ENCODE data around the gene OTOS.

OTOS gene

DNA sequence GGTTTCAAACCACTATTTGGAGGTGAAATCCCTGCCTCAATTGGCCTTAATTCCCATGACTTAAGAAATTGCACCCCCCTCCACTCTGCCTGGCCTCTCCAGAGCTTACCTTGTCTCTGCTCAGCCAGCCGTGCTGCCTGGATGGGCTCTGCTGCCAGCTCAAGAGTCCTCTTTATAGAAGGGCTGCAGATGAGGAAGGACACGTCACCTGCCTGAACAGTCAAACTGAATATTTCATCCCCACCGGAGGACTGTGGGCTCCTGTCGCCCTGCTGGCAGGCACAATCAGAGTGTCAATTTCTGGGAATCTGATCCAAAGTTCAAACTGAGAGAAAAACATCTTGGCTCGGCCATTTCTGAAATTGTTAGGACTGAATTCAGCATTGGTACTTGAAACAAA, at the start of gene OTOS:
Gene OTOS, minus strand, starts transcription at position 148 of the 400 bp plus-strand sequence. CDS start 332 bp downstream, outside the sequence.
- DNase-seq (ENCODE audit: extremely low spot score): no peak
- ChIA-PET CTCF (interaction anchor here (2.6 kb wide), 1 partner anchor 79 kb away, joined by 12 read pairs; no protein-coding TSS in a partner anchor), POLR2A (no interaction called here)
- TF ChIP-seq ZNF384 (IDR thresholded peaks at IDR 0.05): no peak
- no peak for TF ChIP-seq SUZ12 (IDR thresholded peaks at IDR 0.05)
- no peak for TF ChIP-seq NFRKB (IDR thresholded peaks at IDR 0.05)
- TF ChIP-seq FOXK2 (IDR thresholded peaks at IDR 0.05): no peak
- no peak for TF ChIP-seq L3MBTL2 (conservative IDR thresholded peaks at IDR 0.05)
- no peak for TF ChIP-seq ARNT (IDR thresholded peaks at IDR 0.05)
- TF ChIP-seq FOXM1 (IDR thresholded peaks at IDR 0.05; ENCODE audit: borderline replicate concordance): no peak
- TF ChIP-seq ELF4 (IDR thresholded peaks at IDR 0.05): no peak
- TF ChIP-seq, protein P1, sequence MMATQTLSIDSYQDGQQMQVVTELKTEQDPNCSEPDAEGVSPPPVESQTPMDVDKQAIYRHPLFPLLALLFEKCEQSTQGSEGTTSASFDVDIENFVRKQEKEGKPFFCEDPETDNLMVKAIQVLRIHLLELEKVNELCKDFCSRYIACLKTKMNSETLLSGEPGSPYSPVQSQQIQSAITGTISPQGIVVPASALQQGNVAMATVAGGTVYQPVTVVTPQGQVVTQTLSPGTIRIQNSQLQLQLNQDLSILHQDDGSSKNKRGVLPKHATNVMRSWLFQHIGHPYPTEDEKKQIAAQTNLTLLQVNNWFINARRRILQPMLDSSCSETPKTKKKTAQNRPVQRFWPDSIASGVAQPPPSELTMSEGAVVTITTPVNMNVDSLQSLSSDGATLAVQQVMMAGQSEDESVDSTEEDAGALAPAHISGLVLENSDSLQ (IDR thresholded peaks at IDR 0.05): no peak
- TF ChIP-seq SP1 (IDR thresholded peaks at IDR 0.05): no peak
- no peak for TF ChIP-seq FOXA1 (IDR thresholded peaks at IDR 0.05)

DNA sequence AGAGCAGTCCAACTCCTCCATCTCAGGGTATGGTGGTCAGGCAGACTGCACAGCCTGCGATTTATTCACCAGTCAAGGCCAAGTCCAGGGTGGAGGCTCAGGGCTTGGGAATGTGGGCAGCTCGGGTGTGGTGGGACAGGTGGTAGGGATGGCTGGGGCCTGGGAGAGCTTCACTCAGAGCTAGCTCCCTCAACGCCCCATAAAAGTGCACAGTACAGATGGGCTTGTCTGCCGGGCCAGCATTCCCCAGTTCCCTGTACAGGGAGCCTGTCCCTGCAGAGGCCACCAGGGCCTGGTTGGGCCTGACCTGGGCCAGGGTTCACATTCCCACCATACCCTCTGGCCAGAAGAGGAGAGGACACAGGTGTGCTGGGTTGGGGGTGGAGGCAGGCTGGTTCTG, 49.2 kb upstream of the OTOS start:
- TF ChIP-seq L3MBTL2 (conservative IDR thresholded peaks at IDR 0.05): no peak
- TF ChIP-seq SUZ12 (IDR thresholded peaks at IDR 0.05): no peak
- ChIA-PET POLR2A (no interaction called here), CTCF (no interaction called here)
- DNase-seq (ENCODE audit: extremely low spot score): no peak

DNA sequence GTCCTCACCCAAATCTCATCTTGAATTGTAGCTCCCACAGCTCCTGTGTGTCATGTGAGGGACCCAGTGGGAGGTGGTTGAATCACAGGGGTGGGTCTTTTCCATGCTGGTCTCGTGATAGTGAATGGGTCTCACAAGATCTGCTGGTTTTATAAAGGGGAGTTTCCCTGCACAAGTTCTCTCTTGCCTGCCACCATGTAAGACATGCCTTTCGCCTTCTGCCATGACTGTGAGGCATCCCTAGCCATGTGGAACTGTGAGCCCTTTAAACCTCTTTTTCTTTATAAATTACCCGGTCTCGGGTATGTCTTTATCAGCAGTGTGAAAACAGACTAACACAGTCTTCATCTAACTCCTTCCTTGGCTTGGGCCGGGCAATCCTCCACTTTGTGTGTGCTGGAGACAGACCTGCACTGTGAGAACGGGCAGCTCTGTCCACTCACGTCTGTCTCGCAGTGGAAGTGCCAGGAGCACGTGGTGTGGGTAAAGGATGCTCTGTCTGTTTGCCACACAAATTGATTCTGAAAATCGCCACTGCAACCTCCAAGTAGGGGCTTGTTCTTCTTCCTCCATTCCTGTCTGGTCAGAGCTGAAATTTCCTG, 47.6 kb upstream of the OTOS start:
- CTCF ChIA-PET: no interaction called here
- DNase-seq (ENCODE audit: extremely low spot score): no peak
- TF ChIP-seq ELF4 (IDR thresholded peaks at IDR 0.05): no peak
- no peak for TF ChIP-seq FOXK2 (IDR thresholded peaks at IDR 0.05)
- no peak for TF ChIP-seq FOXA1 (IDR thresholded peaks at IDR 0.05)
- TF ChIP-seq BHLHE40 (IDR thresholded peaks at IDR 0.05; ENCODE audit: borderline replicate concordance): no peak
- no peak for TF ChIP-seq SUZ12 (IDR thresholded peaks at IDR 0.05)
- TF ChIP-seq FOXM1 (IDR thresholded peaks at IDR 0.05; ENCODE audit: borderline replicate concordance): no peak
- TF ChIP-seq L3MBTL2 (conservative IDR thresholded peaks at IDR 0.05): no peak
- TF ChIP-seq, protein P1 (IDR thresholded peaks at IDR 0.05): no peak
- no peak for TF ChIP-seq NFRKB (IDR thresholded peaks at IDR 0.05)
- POLR2A ChIA-PET: no interaction called here

- TF ChIP-seq BHLHE40 (IDR thresholded peaks at IDR 0.05; ENCODE audit: borderline replicate concordance) (no peak), ELF4 (IDR thresholded peaks at IDR 0.05) (no peak), TARDBP (IDR thresholded peaks at IDR 0.05) (no peak), ARNT (IDR thresholded peaks at IDR 0.05) (no peak), LEF1 (IDR thresholded peaks at IDR 0.05; ENCODE audit: borderline replicate concordance) (no peak), SP1 (IDR thresholded peaks at IDR 0.05) (no peak), HDGF (IDR thresholded peaks at IDR 0.05; ENCODE audit: borderline replicate concordance) (no peak), ZNF384 (IDR thresholded peaks at IDR 0.05) (no peak), FOXM1 (IDR thresholded peaks at IDR 0.05; ENCODE audit: borderline replicate concordance) (no peak), NFRKB (IDR thresholded peaks at IDR 0.05) (no peak), CTBP1 (IDR thresholded peaks at IDR 0.05; ENCODE audit: borderline replicate concordance) (no peak), SUZ12 (IDR thresholded peaks at IDR 0.05) (no peak)
- DNase-seq (ENCODE audit: extremely low spot score): no peak
- POLR2A ChIA-PET: no interaction called here
- CTCF ChIA-PET: no interaction called here
Observed at GRCh38 chr2:240186191-240186725, 45.8 kb upstream of the OTOS start.

DNA sequence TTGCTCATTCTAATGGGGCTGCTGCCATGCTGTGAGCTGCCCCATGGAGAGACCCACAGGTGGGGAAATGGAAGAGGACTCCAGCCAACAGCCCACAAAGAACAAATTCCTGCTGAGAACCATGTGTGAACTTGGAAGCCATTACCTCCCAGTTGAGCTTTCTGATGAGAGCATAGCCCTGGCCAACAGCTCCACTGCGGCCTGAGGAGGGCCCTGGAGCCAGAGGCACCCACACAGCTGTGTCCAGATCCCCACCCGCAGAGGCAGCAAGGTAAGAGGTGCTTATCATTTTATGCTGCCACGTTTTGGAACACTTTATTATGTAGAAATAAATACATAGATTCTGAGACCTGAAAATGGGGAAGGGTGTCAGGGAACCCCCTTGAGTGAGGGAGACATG, 44.2 kb upstream of the OTOS start:
- POLR2A ChIA-PET: no interaction called here
- no peak for DNase-seq (ENCODE audit: extremely low spot score)
- TF ChIP-seq HDGF (IDR thresholded peaks at IDR 0.05; ENCODE audit: borderline replicate concordance): no peak
- TF ChIP-seq L3MBTL2 (conservative IDR thresholded peaks at IDR 0.05): no peak
- TF ChIP-seq, protein P1 (IDR thresholded peaks at IDR 0.05): no peak
- TF ChIP-seq FOXM1 (IDR thresholded peaks at IDR 0.05; ENCODE audit: borderline replicate concordance): no peak
- no peak for TF ChIP-seq LEF1 (IDR thresholded peaks at IDR 0.05; ENCODE audit: borderline replicate concordance)
- TF ChIP-seq NFRKB (IDR thresholded peaks at IDR 0.05): no peak
- TF ChIP-seq TARDBP (IDR thresholded peaks at IDR 0.05): no peak
- no peak for TF ChIP-seq CTBP1 (IDR thresholded peaks at IDR 0.05; ENCODE audit: borderline replicate concordance)
- no peak for TF ChIP-seq FOXK2 (IDR thresholded peaks at IDR 0.05)
- TF ChIP-seq ZNF384 (IDR thresholded peaks at IDR 0.05): no peak
- no peak for TF ChIP-seq SUZ12 (IDR thresholded peaks at IDR 0.05)
- no peak for TF ChIP-seq SP1 (IDR thresholded peaks at IDR 0.05)
- TF ChIP-seq ELF4 (IDR thresholded peaks at IDR 0.05): no peak
- CTCF ChIA-PET: no interaction called here

GRCh38 chr2:240183875-240184590, 43.6 kb upstream of the OTOS start:
- ChIA-PET CTCF (no interaction called here), POLR2A (no interaction called here)
- TF ChIP-seq SP1 (IDR thresholded peaks at IDR 0.05) (no peak), ELF4 (IDR thresholded peaks at IDR 0.05) (no peak), FOXK2 (IDR thresholded peaks at IDR 0.05) (no peak), FOXM1 (IDR thresholded peaks at IDR 0.05; ENCODE audit: borderline replicate concordance) (no peak), L3MBTL2 (conservative IDR thresholded peaks at IDR 0.05) (no peak), LEF1 (IDR thresholded peaks at IDR 0.05; ENCODE audit: borderline replicate concordance) (no peak), TARDBP (IDR thresholded peaks at IDR 0.05) (no peak), SUZ12 (IDR thresholded peaks at IDR 0.05) (no peak), ARNT (IDR thresholded peaks at IDR 0.05) (no peak), FOXA1 (IDR thresholded peaks at IDR 0.05) (no peak), BHLHE40 (IDR thresholded peaks at IDR 0.05; ENCODE audit: borderline replicate concordance) (no peak), CTBP1 (IDR thresholded peaks at IDR 0.05; ENCODE audit: borderline replicate concordance) (no peak), HDGF (IDR thresholded peaks at IDR 0.05; ENCODE audit: borderline replicate concordance) (no peak), NFRKB (IDR thresholded peaks at IDR 0.05) (no peak), ZNF384 (IDR thresholded peaks at IDR 0.05) (no peak)
- TF ChIP-seq, protein P1 (IDR thresholded peaks at IDR 0.05): no peak
- DNase-seq (ENCODE audit: extremely low spot score): no peak

All from HEK293T (cell line).